ENCODE measurements around the gene PTBP1. TPM values are rescaled to one million over a fixed set of nuclear protein-coding genes. Genes with fewer than 3 reads are reported as not detected.
"Not testable (repeated sequence)": the region's sequence is repeated elsewhere in the genome, so short reads cannot be mapped to it uniquely, and the experiment has no call there.

The PTBP1 gene
- total RNA-seq, 1 donor from 2014 or later: 550 TPM

DNA sequence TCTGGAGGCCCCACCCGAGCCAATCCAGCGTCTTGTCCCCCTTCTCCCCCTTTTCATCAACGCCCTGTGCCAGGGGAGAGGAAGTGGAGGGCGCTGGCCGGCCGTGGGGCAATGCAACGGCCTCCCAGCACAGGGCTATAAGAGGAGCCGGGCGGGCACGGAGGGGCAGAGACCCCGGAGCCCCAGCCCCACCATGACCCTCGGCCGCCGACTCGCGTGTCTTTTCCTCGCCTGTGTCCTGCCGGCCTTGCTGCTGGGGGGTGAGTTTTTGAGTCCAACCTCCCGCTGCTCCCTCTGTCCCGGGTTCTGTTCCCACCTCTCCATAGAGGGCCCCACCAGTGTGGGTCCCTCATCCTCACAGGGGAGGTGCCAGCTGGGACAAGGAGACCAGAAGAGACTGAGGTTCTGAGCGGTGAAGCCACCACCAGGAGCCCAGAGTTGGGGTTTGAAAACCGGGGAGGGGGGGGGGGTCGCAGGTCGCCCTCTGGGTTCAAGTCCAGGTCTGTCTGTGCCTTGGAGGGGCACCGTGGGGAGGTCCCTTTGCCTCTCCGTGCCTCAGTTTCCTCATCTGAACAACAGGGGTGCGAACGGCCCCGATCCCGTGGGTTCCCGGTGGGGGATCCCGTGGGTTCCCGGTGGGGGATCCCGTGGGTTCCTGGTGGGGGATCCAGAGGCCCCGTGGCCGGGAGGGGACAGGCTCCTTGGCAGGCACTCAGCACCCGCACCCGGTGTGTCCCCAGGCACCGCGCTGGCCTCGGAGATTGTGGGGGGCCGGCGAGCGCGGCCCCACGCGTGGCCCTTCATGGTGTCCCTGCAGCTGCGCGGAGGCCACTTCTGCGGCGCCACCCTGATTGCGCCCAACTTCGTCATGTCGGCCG is 55.1 kb downstream of the PTBP1 start, which contains the start of gene ELANE:
TSS of gene ELANE (plus strand) at position 168 of the 878 bp plus-strand sequence. CDS start at position 194, 26 bp downstream.
- intact Hi-C loops (cut with micrococcal nuclease): no loop called here

DNA sequence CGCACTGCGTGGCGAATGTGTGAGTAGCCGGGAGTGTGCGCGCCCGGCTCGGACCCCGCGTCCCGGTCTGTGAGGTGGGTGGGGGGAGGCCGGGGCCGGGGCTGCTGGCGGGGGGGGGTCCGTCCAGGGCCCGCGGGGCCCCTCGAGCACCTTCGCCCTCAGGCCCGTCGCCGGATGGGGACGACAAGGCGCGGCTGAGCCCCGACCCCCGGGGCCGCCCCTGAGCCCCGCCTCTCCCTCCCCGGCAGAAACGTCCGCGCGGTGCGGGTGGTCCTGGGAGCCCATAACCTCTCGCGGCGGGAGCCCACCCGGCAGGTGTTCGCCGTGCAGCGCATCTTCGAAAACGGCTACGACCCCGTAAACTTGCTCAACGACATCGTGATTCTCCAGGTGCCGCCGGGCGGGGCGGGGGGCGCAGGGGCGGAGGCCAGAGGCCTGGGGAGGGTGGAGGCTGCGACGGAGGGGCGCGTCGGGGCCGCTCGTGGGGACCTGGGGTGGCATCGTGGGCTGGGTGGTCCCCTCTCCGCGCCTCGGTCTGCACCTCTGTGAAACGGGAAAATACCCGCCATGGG is 55.8 kb downstream of the PTBP1 start:
- intact Hi-C loops (cut with micrococcal nuclease): no loop called here

DNA sequence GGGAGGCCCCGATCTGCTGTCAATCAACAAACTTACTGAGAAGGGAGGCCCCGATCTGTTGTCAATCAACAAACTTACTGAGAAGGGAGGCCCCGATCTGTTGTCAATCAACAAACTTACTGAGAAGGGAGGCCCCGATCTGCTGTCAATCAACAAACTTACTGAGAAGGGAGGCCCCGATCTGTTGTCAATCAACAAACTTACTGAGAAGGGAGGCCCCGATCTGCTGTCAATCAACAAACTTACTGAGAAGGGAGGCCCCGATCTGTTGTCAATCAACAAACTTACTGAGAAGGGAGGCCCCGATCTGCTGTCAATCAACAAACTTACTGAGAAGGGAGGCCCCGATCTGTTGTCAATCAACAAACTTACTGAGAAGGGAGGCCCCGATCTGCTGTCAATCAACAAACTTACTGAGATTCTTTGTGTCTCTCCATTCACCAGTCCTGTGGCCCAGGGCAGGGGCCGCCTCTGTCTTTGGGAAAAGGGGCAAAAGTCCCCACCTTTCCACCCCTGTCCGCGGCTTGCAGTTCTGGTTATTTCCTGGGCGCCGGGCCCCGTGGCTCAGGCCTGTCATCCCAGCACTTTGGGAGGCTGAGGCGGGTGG is 56.5 kb downstream of the PTBP1 start:
- intact Hi-C loops (cut with micrococcal nuclease): not testable (repeated sequence)

DNA sequence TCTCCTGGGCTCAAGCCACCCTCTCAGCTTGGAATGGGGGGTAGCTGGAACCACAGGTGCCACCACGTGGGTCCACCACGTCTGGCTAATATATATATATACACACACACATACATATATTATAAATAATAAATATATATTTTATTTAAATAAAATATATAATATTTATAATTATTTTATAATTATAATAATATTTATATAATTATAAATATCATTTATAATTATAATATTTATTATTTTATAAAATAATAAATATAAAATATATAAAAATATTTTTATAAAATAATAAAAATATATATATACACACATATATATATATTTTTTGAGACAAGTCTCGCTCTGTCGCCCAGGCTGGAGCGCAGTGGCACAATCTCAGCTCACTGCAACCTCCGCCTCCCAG is 57.3 kb downstream of the PTBP1 start:
- intact Hi-C loops (cut with micrococcal nuclease): no loop called here

DNA sequence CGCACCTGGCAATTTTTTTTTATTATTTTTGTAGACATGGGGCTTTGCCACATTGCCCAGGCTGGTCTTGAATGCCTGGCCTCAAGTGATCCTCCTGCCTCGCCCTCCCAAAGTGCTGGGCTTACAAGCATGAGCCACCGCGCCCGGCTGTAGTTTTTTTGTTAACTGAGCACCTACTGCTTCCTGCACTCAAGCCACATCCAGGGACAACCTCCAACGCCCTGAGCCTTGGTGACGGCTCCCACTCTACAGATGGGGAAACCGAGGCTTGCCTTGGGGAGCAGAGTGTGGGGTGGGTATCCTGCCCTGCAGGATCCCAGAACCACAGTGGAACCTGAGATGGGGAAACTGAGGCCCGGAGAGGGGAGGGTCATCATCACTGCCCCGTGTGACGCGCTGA is 57.9 kb downstream of the PTBP1 start:
- intact Hi-C loops (cut with micrococcal nuclease): no loop called here

DNA sequence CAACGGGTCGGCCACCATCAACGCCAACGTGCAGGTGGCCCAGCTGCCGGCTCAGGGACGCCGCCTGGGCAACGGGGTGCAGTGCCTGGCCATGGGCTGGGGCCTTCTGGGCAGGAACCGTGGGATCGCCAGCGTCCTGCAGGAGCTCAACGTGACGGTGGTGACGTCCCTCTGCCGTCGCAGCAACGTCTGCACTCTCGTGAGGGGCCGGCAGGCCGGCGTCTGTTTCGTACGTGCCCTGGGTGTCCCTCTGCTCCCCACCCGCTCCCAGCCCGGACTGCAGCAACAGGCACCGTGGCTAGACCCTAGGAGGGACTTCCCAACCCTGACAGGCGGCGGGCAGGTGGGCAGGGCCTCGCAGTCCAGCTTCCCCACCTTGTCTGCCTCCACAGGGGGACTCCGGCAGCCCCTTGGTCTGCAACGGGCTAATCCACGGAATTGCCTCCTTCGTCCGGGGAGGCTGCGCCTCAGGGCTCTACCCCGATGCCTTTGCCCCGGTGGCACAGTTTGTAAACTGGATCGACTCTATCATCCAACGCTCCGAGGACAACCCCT is 58.4 kb downstream of the PTBP1 start:
- intact Hi-C loops (cut with micrococcal nuclease): no loop called here

DNA sequence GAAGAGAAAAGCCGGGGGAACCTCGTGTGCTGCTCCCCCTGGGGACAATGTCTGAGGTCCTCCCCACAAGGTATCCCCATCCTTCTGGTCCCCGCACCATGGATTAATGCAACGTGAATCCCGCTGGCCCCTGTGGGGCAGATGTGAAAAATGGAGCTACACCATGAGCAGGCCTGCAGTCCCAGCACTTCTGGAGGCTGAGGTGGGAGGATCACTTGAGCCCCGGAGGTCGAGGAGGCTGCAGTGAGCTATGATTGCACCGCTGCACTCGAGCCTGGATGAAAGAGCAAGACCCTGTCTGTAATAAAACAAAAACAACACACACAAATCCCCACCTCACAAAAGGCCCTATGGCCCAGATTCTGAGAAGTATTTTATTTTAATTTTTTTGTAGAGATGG is 61.0 kb downstream of the PTBP1 start:
- intact Hi-C loops (cut with micrococcal nuclease): no loop called here

DNA sequence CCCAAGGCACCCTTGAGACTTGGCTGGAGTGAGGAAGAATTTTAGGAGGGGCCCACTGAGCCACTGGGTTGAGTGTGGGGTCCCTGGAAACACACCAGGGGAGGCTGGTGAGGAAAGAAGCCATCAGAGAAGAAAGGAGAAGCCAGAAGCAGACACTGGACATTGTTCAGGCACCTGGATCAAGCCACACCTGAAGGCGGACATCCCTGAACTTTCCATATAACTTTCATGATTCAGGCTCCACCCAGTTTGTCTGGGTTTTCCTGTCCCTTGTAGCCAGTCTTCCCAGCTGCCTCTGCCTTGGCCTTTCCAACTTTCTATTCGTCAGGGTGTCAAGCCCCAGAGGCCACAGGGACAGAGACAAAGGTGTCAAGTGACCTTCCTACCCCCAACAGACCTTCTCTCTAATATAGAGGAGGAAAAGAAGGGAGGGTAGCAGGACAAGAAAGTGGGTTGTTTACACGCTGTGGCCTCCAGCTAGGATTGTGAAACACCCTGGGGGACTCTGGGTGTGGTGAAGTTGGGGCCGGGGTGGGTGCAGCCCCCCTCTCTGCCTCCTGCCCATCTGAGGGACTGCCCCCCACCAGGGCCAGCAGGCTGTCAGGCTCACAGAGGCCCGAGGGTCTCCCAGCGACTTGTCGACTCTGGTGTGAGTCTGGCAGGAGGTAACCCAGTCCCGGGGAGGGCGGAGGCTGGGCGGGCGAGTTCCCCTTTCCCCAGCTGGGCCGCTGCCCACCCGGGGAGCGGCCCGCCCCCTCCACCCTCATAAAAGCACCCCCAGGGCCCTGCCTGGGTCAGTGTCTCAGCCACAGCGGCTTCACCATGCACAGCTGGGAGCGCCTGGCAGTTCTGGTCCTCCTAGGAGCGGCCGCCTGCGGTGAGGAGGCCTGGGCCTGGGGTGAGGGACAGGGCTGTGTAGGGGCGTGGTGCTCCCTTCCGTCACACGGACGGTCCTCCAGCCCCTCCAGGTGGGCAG is 61.9 kb downstream of the PTBP1 start, which contains the start of gene CFD:
TSS of gene CFD (plus strand) at position 797 of the 976 bp plus-strand sequence. CDS start at position 823, 26 bp downstream.
- intact Hi-C loops (cut with micrococcal nuclease): no loop called here

DNA sequence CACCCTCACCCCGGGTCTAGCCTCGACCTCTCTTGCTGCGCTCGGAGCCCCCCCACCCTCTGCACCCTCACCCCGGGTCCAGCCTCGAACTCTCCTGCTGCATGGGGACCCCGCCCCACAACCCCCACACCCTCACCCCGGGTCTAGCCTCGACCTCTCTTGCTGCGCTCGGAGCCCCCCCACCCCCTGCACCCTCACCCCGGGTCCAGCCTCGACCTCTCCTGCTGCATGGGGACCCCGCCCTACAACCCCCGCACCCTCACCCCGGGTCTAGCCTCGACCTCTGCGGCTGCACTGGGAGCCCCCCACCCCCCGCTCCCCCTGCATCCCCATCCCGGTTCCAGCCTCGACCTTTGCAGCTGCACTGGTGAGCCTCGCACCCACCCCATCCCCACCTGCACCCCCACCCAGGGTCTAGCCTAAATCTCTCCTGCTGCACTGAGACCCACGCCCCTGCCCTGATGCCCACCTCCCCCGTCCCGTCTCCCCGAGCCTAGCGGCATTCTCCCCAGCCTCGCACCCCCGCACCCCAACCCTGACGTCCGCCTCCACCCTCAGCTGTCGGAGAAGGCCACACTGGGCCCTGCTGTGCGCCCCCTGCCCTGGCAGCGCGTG is 64.0 kb downstream of the PTBP1 start:
- intact Hi-C loops (cut with micrococcal nuclease): no loop called here

Other genes starting within 250 kb of the PTBP1 start
- gene BSG, start 224.9 kb upstream of the PTBP1 start, total RNA-seq: 257 and 261 TPM in 2 replicates
- 2.3 and 2.5 TPM in 2 replicates for gene HCN2, start 207.6 kb upstream of the PTBP1 start, total RNA-seq
- 62.7 and 63.4 TPM in 2 replicates for gene POLRMT, start 163.9 kb upstream of the PTBP1 start, total RNA-seq
- gene FGF22, start 157.6 kb upstream of the PTBP1 start, total RNA-seq: 0.15 TPM in 1 of 2 replicates, not detected in the other
- 80.2 and 85.2 TPM in 2 replicates for gene RNF126, start 134.2 kb upstream of the PTBP1 start, total RNA-seq
- gene FSTL3, start 121.1 kb upstream of the PTBP1 start, total RNA-seq: 1.6 TPM in 2 replicates
- not detected in 2 replicates for gene PRSS57, start 102.0 kb upstream of the PTBP1 start, total RNA-seq
- gene PALM, start 88.5 kb upstream of the PTBP1 start, total RNA-seq: not detected in 2 replicates
- not detected in 2 replicates for gene MISP, start 46.3 kb upstream of the PTBP1 start, total RNA-seq
- gene PLPPR3, start 24.5 kb downstream of the PTBP1 start, total RNA-seq: not detected in 2 replicates
- not detected in 2 replicates for gene AZU1, start 30.4 kb downstream of the PTBP1 start, total RNA-seq
- not detected in 2 replicates for gene PRTN3, start 43.5 kb downstream of the PTBP1 start, total RNA-seq
- gene ELANE, start 54.9 kb downstream of the PTBP1 start, total RNA-seq: not detected in 2 replicates
- 1.0 and 1.2 TPM in 2 replicates for gene CFD, start 62.2 kb downstream of the PTBP1 start, total RNA-seq
- 64.3 and 74.3 TPM in 2 replicates for gene MED16, start 95.7 kb downstream of the PTBP1 start, total RNA-seq
- gene RNU6-9, start 96.0 kb downstream of the PTBP1 start, total RNA-seq: not detected in 2 replicates
- gene R3HDM4, start 115.8 kb downstream of the PTBP1 start, total RNA-seq: 122 and 138 TPM in 2 replicates
- gene KISS1R, start 119.9 kb downstream of the PTBP1 start, total RNA-seq: 1.1 and 2.2 TPM in 2 replicates
- gene ARID3A, start 128.6 kb downstream of the PTBP1 start, total RNA-seq: 27.3 and 28.9 TPM in 2 replicates
- 54.8 and 57.5 TPM in 2 replicates for gene WDR18, start 186.9 kb downstream of the PTBP1 start, total RNA-seq
- not detected in 2 replicates for gene GRIN3B, start 203.0 kb downstream of the PTBP1 start, total RNA-seq
- gene TMEM259, start 223.7 kb downstream of the PTBP1 start, total RNA-seq: 181 and 185 TPM in 2 replicates
- gene RNU6-2, start 224.1 kb downstream of the PTBP1 start, total RNA-seq: not detected in 2 replicates
- gene CNN2, start 229.2 kb downstream of the PTBP1 start, total RNA-seq: 436 and 459 TPM in 2 replicates
- gene ABCA7, start 242.7 kb downstream of the PTBP1 start, total RNA-seq: 63.6 and 71.7 TPM in 2 replicates

Data from T-helper 1 cell treated with Interleukin-12 subunit alpha and Interleukin-12 subunit beta and Interleukin-4 antibody, amounts not matched to agents 30 ng/mL and 1 ng/mL, for 36 hours (primary cell).